Tibial artery (tissue), 4 donors: ENCODE data around the gene ALDOB.

ENCODE experiments used
- DNase-seq, 2 donors: peaks; one replicate each; pipeline ENCODE4 v3.0.0-alpha.2; 2019
- H3K27ac ChIP-seq, 2 donors: fragments of 200-600 bp; sonication (generic) in 1 of 2; 1 replicate in 1 of 2; 2 replicates in 1 of 2; pipeline ENCODE4 v1.5.1; 2018 to 2019; ENCODE audit warnings: mild to moderate bottlenecking in 1 of 2
- H3K27me3 ChIP-seq, 2 donors: fragments of 200-600 bp; sonication (generic) in 1 of 2; one replicate each; pipeline versions ENCODE4 v1.5.1 to v1.6.0; 2016 to 2019
- H3K36me3 ChIP-seq, 3 donors: fragments of 200-600 bp; sonication (generic) in 2 of 3; one replicate each; pipeline ENCODE4 v1.5.1; 2016 to 2019; ENCODE audit warnings: mild to moderate bottlenecking in 2 of 3
- H3K4me1 ChIP-seq, 4 donors: fragments of 200-600 bp; sonication (generic) in 2 of 4; 1 replicate in 3 of 4; 2 replicates in 1 of 4; pipeline ENCODE4 v1.5.1; 2016 to 2019
- H3K4me3 ChIP-seq, 2 donors: fragments of 200-600 bp; sonication (generic) in 1 of 2; 1 replicate in 1 of 2; 2 replicates in 1 of 2; pipeline ENCODE4 v1.5.1; 2018 to 2019; ENCODE audit warnings: mild to moderate bottlenecking in 2 of 2
- H3K9me3 ChIP-seq, 3 donors: fragments of 200-600 bp; sonication (generic) in 1 of 3; one replicate each; pipeline ENCODE4 v1.5.1; 2016 to 2019
- intact Hi-C: fragments of 100-400 bp; cut with DNase I; formaldehyde crosslinking; loops from one replicate; pipeline ENCODE4 v1.15.0; 2023; ENCODE audit warnings: low total_unique reads
- TF ChIP-seq, protein P1 (sequence below), 2 experiments: fragments of 200-600 bp in 1 of 2; fragments of 450-650 bp in 1 of 2; IDR thresholded peaks; one replicate each; pipeline ENCODE4 v1.5.1; 2017 to 2019; ENCODE audit warnings: antibody characterized with exemption in 2 of 2, mild to moderate bottlenecking in 1 of 2, moderate library complexity in 1 of 2

The ALDOB gene

DNA sequence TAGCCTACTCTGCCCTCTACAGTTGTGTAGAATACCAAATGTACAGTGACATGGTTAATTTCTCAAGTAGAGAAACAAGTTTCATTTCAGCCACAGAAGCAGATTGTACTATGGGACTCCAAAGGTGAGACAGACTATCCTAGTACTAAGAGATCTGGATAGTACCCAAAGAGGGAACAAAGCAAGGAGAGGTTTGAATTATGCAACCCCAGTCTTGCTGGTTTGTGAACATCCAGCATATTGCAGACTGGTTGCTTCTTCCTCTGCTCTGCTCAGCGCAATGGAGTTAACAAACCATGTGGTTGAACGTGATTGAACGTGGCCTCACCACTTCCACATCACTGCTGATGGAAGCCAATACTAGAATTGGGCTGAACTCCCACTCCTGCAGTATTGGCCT is 43.3 kb upstream of the ALDOB start:
- Histone ChIP-seq H3K27ac (no peak overlapping the region), H3K36me3 (peaks cover 20 to 27% (median 25%) of the 10 kb centered on the region in 3 donors), H3K27me3 (no peaks in the 10 kb centered on the region), H3K4me3 (no peak overlapping the region), H3K9me3 (no peaks in the 10 kb centered on the region), H3K4me1 (peaks cover 0 to 32% (median 5%) of the 10 kb centered on the region in 4 donors)
- DNase-seq, result no peak
- intact Hi-C loops, result no loop called here
- TF ChIP-seq, protein P1, sequence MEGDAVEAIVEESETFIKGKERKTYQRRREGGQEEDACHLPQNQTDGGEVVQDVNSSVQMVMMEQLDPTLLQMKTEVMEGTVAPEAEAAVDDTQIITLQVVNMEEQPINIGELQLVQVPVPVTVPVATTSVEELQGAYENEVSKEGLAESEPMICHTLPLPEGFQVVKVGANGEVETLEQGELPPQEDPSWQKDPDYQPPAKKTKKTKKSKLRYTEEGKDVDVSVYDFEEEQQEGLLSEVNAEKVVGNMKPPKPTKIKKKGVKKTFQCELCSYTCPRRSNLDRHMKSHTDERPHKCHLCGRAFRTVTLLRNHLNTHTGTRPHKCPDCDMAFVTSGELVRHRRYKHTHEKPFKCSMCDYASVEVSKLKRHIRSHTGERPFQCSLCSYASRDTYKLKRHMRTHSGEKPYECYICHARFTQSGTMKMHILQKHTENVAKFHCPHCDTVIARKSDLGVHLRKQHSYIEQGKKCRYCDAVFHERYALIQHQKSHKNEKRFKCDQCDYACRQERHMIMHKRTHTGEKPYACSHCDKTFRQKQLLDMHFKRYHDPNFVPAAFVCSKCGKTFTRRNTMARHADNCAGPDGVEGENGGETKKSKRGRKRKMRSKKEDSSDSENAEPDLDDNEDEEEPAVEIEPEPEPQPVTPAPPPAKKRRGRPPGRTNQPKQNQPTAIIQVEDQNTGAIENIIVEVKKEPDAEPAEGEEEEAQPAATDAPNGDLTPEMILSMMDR (IDR thresholded peaks at IDR 0.05), result no peak

DNA sequence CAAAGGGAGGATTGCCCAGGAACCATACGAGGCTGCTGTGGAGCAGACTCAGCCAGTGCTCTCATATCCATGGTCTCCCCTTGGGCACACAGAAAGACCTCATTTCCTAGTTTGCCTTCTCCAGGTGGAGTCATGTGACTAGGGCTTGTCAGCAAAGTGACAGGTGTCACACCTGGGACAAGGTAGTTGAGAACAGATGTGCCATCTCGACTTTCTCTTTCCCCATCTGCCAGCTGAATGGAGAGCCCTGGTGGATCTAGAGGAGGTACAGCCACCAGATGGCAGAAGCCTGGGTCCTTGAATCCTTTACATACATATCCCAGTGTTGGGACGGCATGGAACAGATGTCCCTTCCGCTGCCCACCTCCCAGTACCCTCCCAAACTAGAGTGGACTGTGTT is 42.9 kb upstream of the ALDOB start:
- no peak overlapping the region for H3K4me3 ChIP-seq
- intact Hi-C loops, result no loop called here
- peaks cover 0 to 33% (median 5%) of the 10 kb centered on the region in 4 donors for H3K4me1 ChIP-seq
- H3K36me3 ChIP-seq, result peaks cover 20 to 31% (median 29%) of the 10 kb centered on the region in 3 donors
- H3K27me3 ChIP-seq, result no peaks in the 10 kb centered on the region
- no peaks in the 10 kb centered on the region for H3K9me3 ChIP-seq
- TF ChIP-seq, protein P1 (IDR thresholded peaks at IDR 0.05), result no peak
- no peak for DNase-seq
- H3K27ac ChIP-seq, result no peak overlapping the region

DNA sequence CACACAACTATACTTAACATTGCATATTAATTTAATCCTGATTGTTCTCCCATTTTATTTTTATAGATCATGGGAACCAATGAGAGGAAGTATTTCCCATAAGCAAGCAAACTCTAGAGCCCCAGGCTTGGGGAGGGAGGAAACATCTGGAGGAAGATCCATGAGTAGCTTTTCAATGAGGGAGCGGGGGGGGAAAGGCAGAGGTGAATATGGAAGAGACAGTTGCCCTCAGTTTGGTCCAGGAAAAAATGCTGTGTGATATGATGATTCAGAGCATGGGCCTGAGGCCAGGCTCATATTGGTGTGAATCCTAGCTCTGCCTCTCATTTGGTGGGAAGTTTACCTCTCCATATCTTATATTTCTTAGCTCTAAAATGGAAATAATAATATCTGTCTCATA is 42.2 kb upstream of the ALDOB start:
- no peaks in the 10 kb centered on the region for H3K27me3 ChIP-seq
- H3K4me1 ChIP-seq, result peaks cover 0 to 38% (median 3%) of the 10 kb centered on the region in 4 donors
- peaks cover 23 to 35% (median 32%) of the 10 kb centered on the region in 3 donors for H3K36me3 ChIP-seq
- no peak overlapping the region for H3K4me3 ChIP-seq
- no peak for DNase-seq
- no peak overlapping the region for H3K27ac ChIP-seq
- TF ChIP-seq, protein P1 (IDR thresholded peaks at IDR 0.05), result no peak
- H3K9me3 ChIP-seq, result no peaks in the 10 kb centered on the region
- intact Hi-C loops, result no loop called here

DNA sequence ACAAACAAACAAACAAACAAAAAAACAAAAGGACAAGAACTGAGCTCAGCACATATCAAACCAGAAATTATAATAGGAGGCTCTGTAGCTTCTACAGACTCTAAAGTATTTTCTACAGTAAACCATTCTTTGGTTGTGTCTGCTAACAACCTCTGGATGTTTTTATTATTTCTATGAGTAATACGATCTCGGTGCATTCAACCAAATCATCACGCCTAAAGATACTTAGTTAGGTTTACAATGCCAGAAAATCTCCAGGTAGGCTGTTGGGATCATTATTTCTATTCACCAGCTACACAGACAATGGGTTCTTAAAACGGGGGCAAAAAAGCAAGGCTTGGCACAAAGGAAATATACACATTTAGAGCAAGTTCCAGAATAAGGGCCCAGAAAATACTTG is 41.6 kb upstream of the ALDOB start:
- H3K36me3 ChIP-seq, result peaks cover 26 to 35% (median 32%) of the 10 kb centered on the region in 3 donors
- no peak overlapping the region for H3K4me3 ChIP-seq
- H3K27me3 ChIP-seq, result no peaks in the 10 kb centered on the region
- no peak for DNase-seq
- TF ChIP-seq, protein P1 (IDR thresholded peaks at IDR 0.05), result no peak
- H3K9me3 ChIP-seq, result no peaks in the 10 kb centered on the region
- no peak overlapping the region for H3K27ac ChIP-seq
- intact Hi-C loops, result no loop called here
- H3K4me1 ChIP-seq, result peaks cover 0 to 38% (median 3%) of the 10 kb centered on the region in 4 donors

DNA sequence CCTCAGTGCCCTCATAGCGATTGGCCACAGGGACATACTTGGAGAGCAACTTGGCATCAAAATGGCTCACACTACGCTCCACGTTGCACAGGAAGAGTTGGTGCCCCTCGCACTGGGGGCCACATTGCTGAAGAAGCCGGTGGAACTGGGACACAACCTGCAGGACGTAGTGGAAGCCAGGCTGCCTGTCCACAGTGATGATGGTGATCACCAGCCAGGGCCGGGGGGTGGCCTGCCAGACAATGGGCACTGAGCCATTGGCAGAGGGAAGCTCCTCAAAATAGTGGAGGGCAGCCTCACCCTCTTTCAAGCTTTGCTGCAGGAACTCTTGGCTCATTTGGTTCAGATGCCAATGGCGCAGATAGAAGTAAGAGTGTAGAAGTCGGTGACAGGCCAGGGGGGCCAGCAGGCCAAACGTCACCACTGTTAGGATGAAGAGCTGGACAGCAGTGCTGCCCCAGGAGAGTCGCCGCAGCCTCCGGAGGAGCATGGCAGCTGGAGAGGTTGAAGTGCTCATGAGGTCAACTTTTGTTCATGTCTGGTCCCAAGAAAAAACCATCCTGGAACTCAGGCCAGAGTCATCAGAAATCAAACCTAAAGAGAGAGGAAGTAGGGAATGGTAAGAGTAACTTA is 41.1 kb upstream of the ALDOB start:
- Histone ChIP-seq H3K4me1 (peaks cover 0 to 38% (median under 1%) of the 10 kb centered on the region in 4 donors), H3K4me3 (no peak overlapping the region), H3K9me3 (no peaks in the 10 kb centered on the region), H3K27me3 (no peaks in the 10 kb centered on the region), H3K27ac (no peak overlapping the region), H3K36me3 (peaks cover 26 to 35% (median 32%) of the 10 kb centered on the region in 3 donors)
- intact Hi-C loops, result no loop called here
- DNase-seq, result no peak
- TF ChIP-seq, protein P1 (IDR thresholded peaks at IDR 0.05), result no peak
